ENCODE measurements around the gene RADIL.

Gene RADIL

DNA sequence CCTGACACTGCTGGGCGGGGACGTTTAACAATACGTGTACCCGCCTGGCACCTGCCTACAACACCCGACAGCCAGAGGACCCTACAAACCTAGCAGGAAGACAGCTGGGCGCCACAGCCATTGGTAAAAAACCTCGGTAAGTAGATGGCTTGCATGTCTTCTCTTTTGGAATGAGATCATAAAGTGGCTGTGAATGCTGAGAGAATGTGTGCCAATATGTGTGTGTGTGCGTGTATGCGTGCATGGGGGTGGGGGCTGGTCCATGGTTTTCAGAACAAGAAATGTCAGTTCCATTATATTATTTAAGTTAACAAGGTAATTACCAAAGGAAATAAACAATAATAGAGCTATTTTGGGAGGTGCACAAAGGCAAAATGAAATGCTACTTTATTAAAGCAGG lies 60.8 kb downstream of the RADIL start:
- Histone ChIP-seq H3K4me1 (ENCODE audit: control insufficient read depth, insufficient read depth, low read length) (no peaks in the 10 kb centered on the region), H3K36me3 (ENCODE audit: control insufficient read depth in 2 of 2, insufficient read depth in 1 of 2, low read length in 2 of 2) (no peaks in the 10 kb centered on the region), H3K27ac (ENCODE audit: extremely low read depth, low read depth, low read length) (no peak overlapping the region), H3K4me3 (ENCODE audit: low read depth, low read length) (no peak overlapping the region), H3K9me3 (ENCODE audit: control insufficient read depth, insufficient read depth, low read depth, low read length) (no peaks in the 10 kb centered on the region)
- CTCF ChIA-PET: no interaction called here
- TF ChIP-seq ZNF138 (tag by site-specific recombination; IDR thresholded peaks at IDR 0.05; ENCODE audit: borderline replicate concordance) (no peak), KLF1 (tag by site-specific recombination; IDR thresholded peaks at IDR 0.05) (no peak), ZFP69B (tag by site-specific recombination; IDR thresholded peaks at IDR 0.05) (no peak), ZEB2 (tag by site-specific recombination; IDR thresholded peaks at IDR 0.05) (no peak), ZFP41 (tag by site-specific recombination; IDR thresholded peaks at IDR 0.05; ENCODE audit: borderline replicate concordance) (no peak), IKZF3 (tag by site-specific recombination; IDR thresholded peaks at IDR 0.05) (no peak), WT1 (tag by site-specific recombination; IDR thresholded peaks at IDR 0.05) (no peak), ZNF677 (tag by site-specific recombination; IDR thresholded peaks at IDR 0.05) (no peak), ZSCAN30 (tag by site-specific recombination; IDR thresholded peaks at IDR 0.05) (no peak), ZNF660 (tag by site-specific recombination; IDR thresholded peaks at IDR 0.05) (no peak), ZNF843 (tag by site-specific recombination; IDR thresholded peaks at IDR 0.05) (no peak), SALL2 (tag by site-specific recombination; IDR thresholded peaks at IDR 0.05; ENCODE audit: borderline replicate concordance) (no peak), ZNF624 (tag by site-specific recombination; IDR thresholded peaks at IDR 0.05) (no peak), BCL11B (tag by site-specific recombination; IDR thresholded peaks at IDR 0.05; ENCODE audit: low read depth) (no peak)
- POLR2A ChIA-PET: no interaction called here

- ChIA-PET POLR2A (no interaction called here), CTCF (no interaction called here)
- H3K27ac ChIP-seq (ENCODE audit: extremely low read depth, low read depth, low read length): no peak overlapping the region
- TF ChIP-seq PRDM1 (tag by site-specific recombination; IDR thresholded peaks at IDR 0.05) (no peak), INSM2 (tag by site-specific recombination; IDR thresholded peaks at IDR 0.05) (no peak), ZBTB21 (tag by site-specific recombination; IDR thresholded peaks at IDR 0.05) (no peak), ZNF211 (tag by site-specific recombination; IDR thresholded peaks at IDR 0.05; ENCODE audit: low read depth) (no peak), ZNF701 (tag by site-specific recombination; IDR thresholded peaks at IDR 0.05) (no peak), ZNF174 (tag by site-specific recombination; IDR thresholded peaks at IDR 0.05) (no peak), FEZF1 (tag by site-specific recombination; IDR thresholded peaks at IDR 0.05) (no peak), ZNF132 (tag by site-specific recombination; IDR thresholded peaks at IDR 0.05; ENCODE audit: borderline replicate concordance) (no peak), ZNF202 (tag by site-specific recombination; IDR thresholded peaks at IDR 0.05; ENCODE audit: borderline replicate concordance) (no peak), SP2 (tag by site-specific recombination; IDR thresholded peaks at IDR 0.05) (no peak), ZBTB17 (tag by site-specific recombination; IDR thresholded peaks at IDR 0.05) (no peak), ZNF677 (tag by site-specific recombination; IDR thresholded peaks at IDR 0.05) (no peak), ZBTB44 (tag by site-specific recombination; IDR thresholded peaks at IDR 0.05) (no peak), ZNF449 (tag by site-specific recombination; IDR thresholded peaks at IDR 0.05) (no peak)
- TF ChIP-seq, protein P1, sequence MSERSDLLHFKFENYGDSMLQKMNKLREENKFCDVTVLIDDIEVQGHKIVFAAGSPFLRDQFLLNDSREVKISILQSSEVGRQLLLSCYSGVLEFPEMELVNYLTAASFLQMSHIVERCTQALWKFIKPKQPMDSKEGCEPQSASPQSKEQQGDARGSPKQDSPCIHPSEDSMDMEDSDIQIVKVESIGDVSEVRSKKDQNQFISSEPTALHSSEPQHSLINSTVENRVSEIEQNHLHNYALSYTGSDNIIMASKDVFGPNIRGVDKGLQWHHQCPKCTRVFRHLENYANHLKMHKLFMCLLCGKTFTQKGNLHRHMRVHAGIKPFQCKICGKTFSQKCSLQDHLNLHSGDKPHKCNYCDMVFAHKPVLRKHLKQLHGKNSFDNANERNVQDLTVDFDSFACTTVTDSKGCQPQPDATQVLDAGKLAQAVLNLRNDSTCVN (tag by site-specific recombination; optimal IDR thresholded peaks at IDR 0.05): no peak
- no peaks in the 10 kb centered on the region for H3K9me3 ChIP-seq (ENCODE audit: control insufficient read depth, insufficient read depth, low read depth, low read length)
- no peaks in the 10 kb centered on the region for H3K4me1 ChIP-seq (ENCODE audit: control insufficient read depth, insufficient read depth, low read length)
- H3K4me3 ChIP-seq (ENCODE audit: low read depth, low read length): no peak overlapping the region
- no peaks in the 10 kb centered on the region for H3K36me3 ChIP-seq (ENCODE audit: control insufficient read depth in 2 of 2, insufficient read depth in 1 of 2, low read length in 2 of 2)
These were observed 62.5 kb downstream of the RADIL start for GRCh38 chr7:4820967-4821471.
